Testis (tissue), 2 donors: ENCODE data around the gene ALPL.

Experiments used
- CTCF ChIP-seq, 3 experiments: fragments of 450-650 bp in 2 of 3; fragments of 200-600 bp in 1 of 3; sonication (generic) in 1 of 3; IDR thresholded peaks; one replicate each; pipeline ENCODE4 v1.5.1; 2016 to 2019; ENCODE audit warnings: antibody characterized with exemption in 3 of 3, mild to moderate bottlenecking in 2 of 3, moderate library complexity in 1 of 3
- POLR2A ChIP-seq: fragments of 450-650 bp; IDR thresholded peaks from one replicate; pipeline ENCODE4 v1.6.1; 2017; ENCODE audit warnings: antibody characterized with exemption, mild to moderate bottlenecking, moderate library complexity

GRCh38 chr1:21520899-21521716 is 11.9 kb downstream of the ALPL start:
- TF ChIP-seq CTCF (IDR thresholded peaks at IDR 0.05) (no peak), POLR2A (no peak)
